ENCODE results near the gene KIF3C.

DNA sequence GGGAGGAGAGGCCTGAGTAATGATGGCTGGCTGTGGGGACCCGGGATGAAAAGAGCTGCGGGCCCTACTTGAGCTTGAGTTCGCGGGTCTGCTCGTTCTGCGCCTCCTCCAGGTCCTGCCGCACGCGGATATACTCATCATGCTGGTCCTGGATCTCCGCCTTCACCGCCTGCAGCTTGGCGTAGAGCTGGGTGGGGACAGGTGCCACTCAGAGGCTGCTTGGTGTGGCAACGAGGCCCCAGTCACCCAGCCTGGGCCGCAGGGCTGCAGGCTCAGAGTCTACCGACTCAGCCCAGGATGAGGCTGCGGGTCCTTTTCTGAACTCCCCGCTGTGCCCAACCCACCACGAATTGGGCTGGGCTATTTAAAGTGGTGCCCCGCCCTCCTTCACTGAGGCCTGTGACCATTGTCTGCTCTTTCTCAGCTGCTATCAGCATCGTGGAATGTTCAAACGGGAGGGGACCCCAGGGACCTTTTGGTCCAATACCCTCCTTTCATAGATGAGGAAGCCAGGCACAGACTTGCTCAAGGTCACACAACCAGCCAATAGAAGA lies 28.0 kb downstream of the KIF3C start:
- TF ChIP-seq SKIL (IDR thresholded peaks at IDR 0.05; ENCODE audit: low read depth, poor library complexity, severe bottlenecking) (no peak), POLR2AphosphoS5 (IDR thresholded peaks at IDR 0.05; ENCODE audit: low read length) (no peak), CREB1 (IDR thresholded peaks at IDR 0.05; ENCODE audit: low read depth) (no peak), CHD4 (IDR thresholded peaks at IDR 0.05) (no peak), POLR2A (IDR thresholded peaks at IDR 0.05; ENCODE audit: low read depth, low read length) (no peak), NR2C1 (IDR thresholded peaks at IDR 0.05) (no peak), HDAC6 (IDR thresholded peaks at IDR 0.05; ENCODE audit: unreplicated experiment) (no peak), SMC3 (IDR thresholded peaks at IDR 0.05; ENCODE audit: borderline replicate concordance, low read length) (no peak), ATF2 (IDR thresholded peaks at IDR 0.05; ENCODE audit: low read length) (no peak)
- TF ChIP-seq, protein P1, sequence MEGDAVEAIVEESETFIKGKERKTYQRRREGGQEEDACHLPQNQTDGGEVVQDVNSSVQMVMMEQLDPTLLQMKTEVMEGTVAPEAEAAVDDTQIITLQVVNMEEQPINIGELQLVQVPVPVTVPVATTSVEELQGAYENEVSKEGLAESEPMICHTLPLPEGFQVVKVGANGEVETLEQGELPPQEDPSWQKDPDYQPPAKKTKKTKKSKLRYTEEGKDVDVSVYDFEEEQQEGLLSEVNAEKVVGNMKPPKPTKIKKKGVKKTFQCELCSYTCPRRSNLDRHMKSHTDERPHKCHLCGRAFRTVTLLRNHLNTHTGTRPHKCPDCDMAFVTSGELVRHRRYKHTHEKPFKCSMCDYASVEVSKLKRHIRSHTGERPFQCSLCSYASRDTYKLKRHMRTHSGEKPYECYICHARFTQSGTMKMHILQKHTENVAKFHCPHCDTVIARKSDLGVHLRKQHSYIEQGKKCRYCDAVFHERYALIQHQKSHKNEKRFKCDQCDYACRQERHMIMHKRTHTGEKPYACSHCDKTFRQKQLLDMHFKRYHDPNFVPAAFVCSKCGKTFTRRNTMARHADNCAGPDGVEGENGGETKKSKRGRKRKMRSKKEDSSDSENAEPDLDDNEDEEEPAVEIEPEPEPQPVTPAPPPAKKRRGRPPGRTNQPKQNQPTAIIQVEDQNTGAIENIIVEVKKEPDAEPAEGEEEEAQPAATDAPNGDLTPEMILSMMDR (IDR thresholded peaks at IDR 0.05 in 2 of 3, conservative IDR thresholded peaks at IDR 0.05 in 1 of 3; ENCODE audit: control insufficient read depth in 2 of 3, extremely low read depth in 1 of 3, insufficient read depth in 1 of 3, low read depth in 3 of 3, low read length in 3 of 3): no peak
- TF ChIP-seq, protein P2, sequence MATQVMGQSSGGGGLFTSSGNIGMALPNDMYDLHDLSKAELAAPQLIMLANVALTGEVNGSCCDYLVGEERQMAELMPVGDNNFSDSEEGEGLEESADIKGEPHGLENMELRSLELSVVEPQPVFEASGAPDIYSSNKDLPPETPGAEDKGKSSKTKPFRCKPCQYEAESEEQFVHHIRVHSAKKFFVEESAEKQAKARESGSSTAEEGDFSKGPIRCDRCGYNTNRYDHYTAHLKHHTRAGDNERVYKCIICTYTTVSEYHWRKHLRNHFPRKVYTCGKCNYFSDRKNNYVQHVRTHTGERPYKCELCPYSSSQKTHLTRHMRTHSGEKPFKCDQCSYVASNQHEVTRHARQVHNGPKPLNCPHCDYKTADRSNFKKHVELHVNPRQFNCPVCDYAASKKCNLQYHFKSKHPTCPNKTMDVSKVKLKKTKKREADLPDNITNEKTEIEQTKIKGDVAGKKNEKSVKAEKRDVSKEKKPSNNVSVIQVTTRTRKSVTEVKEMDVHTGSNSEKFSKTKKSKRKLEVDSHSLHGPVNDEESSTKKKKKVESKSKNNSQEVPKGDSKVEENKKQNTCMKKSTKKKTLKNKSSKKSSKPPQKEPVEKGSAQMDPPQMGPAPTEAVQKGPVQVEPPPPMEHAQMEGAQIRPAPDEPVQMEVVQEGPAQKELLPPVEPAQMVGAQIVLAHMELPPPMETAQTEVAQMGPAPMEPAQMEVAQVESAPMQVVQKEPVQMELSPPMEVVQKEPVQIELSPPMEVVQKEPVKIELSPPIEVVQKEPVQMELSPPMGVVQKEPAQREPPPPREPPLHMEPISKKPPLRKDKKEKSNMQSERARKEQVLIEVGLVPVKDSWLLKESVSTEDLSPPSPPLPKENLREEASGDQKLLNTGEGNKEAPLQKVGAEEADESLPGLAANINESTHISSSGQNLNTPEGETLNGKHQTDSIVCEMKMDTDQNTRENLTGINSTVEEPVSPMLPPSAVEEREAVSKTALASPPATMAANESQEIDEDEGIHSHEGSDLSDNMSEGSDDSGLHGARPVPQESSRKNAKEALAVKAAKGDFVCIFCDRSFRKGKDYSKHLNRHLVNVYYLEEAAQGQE (IDR thresholded peaks at IDR 0.05; ENCODE audit: low read depth, low read length): no peak
- TF ChIP-seq, protein P3, sequence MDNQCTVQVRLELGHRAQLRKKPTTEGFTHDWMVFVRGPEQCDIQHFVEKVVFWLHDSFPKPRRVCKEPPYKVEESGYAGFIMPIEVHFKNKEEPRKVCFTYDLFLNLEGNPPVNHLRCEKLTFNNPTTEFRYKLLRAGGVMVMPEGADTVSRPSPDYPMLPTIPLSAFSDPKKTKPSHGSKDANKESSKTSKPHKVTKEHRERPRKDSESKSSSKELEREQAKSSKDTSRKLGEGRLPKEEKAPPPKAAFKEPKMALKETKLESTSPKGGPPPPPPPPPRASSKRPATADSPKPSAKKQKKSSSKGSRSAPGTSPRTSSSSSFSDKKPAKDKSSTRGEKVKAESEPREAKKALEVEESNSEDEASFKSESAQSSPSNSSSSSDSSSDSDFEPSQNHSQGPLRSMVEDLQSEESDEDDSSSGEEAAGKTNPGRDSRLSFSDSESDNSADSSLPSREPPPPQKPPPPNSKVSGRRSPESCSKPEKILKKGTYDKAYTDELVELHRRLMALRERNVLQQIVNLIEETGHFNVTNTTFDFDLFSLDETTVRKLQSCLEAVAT (IDR thresholded peaks at IDR 0.05): no peak

Measured in GM12878 (cell line).